ENCODE results near the gene AKAP10.
"Not testable (repeated sequence)": the region's sequence is repeated elsewhere in the genome, so short reads cannot be mapped to it uniquely, and the experiment has no call there.

AKAP10 gene

DNA sequence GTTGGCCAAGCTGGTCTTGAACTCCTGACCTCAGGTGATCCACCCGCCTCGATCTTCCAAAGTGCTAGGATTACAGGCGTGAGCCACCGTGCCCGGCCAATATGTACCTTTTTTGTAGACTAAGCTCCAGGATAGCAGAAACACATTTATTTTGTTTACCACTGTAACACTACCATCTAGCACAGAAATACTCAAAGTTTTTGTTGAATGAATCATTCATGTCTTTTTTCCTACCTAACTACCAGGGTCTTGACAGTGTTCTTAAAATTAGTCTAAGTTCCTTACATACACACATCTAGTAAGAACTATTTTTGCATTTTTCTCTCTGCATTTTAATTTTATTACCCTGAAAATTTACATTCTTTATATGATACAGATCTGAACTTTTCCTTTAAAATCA, 44.4 kb downstream of the AKAP10 start:
- no peak for DNase-seq (ENCODE audit: low spot score)

DNA sequence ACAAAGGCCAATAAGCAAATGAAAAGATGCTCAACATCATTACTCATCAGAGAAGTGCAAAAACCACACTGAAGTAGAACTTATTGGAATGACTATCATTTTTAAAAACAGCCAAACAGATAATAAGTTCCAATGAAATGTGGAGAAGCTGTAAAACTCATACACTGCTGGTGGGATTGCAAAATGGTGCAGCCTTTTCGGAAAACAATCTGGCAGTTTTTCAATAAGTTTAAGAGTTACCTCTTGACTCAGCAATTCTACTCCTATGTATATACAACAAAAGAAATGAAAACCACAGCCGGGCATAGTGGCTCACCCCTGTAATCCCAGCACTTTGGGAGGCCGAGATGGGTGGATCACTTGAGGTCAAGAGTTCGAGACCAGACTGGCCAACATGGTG, 49.3 kb downstream of the AKAP10 start:
- DNase-seq (ENCODE audit: low spot score): no peak

- no peak for DNase-seq (ENCODE audit: low spot score)
Measured at GRCh38 chr17:19915245-19915978, 62.2 kb downstream of the AKAP10 start.

DNA sequence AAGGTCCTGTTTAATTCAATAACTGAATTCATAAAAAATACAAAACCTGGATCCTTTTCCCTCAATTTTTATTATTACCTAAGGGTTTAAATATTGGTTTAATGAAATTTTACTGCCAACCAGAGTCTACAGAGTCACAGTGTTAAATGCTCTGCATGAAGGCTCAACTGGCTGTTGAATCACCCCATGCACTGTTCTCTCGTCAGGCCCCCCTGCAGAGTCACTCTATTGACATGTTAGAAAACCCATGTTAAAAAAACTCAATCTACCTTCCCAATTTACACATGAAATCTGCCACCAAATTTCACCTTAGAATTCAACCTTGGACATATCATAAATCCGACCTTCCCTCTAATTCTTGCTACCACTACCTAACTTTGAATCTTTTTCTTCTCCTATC, 66.6 kb downstream of the AKAP10 start:
- DNase-seq (ENCODE audit: low spot score): no peak

DNA sequence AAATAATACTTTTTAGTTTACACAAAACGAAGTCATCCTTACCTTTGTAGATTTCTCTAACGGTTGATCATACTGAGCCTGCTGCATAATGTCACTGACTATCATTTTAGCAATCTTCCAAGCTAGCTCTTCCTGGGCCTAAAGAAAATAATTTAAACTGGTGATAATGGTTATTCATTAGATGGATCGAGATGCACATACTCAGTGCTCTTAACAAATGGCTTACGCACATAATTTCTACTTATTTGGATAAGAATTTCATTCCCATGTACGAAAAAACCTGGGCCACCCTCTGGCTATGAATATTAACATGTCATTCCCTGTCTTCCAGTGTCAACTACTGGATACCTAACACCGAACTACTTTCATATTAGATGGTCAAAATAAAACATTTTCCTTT, 68.5 kb downstream of the AKAP10 start:
- DNase-seq (ENCODE audit: low spot score): no peak

DNA sequence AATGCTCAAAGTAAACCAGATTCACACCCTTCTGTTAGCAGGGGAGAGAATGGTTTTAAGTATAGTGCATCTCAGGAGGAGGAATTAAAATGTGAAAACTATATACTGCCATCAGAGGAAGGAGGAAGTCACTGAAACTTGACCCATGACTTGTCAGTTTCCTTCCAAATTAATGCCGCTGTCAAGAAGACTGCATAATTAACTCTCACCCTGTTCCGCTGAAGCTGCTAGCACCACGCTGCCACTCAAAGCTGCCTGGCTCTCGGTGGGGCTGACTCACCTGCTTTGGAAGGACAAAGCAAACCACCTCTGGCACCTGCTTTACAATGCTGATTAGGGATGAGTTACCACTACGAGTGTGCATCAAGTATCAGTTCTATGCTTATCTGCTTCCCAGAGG, 72.1 kb downstream of the AKAP10 start:
- no peak for DNase-seq (ENCODE audit: low spot score)

- no peak for DNase-seq (ENCODE audit: low spot score)
Measured at GRCh38 chr17:19904924-19905323, 72.7 kb downstream of the AKAP10 start.

- DNase-seq (ENCODE audit: low spot score): no peak
Measured at GRCh38 chr17:19904412-19904811, 73.2 kb downstream of the AKAP10 start.

DNA sequence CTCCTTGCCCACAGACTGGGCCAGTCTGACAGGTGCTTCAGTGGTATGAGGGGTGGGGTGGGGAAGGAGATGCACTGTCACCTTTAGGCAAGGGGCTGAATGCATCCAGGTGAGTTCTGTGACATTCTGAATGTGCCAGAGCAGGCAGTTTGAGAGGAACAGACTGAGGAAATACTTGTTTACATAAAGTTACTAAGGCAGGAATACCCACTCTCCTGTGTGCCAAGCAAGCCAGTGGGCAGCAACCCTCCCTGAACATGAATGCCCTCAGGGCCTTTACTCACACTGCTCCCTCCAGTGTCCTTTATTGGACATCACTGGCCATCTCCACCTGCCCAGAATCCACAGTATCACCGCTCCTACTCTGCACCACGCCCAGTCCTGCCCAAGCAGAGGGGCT, 76.8 kb downstream of the AKAP10 start:
- no peak for DNase-seq (ENCODE audit: low spot score)

- no peak for DNase-seq (ENCODE audit: low spot score)
Measured at GRCh38 chr17:19897903-19898302, 79.7 kb downstream of the AKAP10 start.

GRCh38 chr17:19897090-19897837, 80.4 kb downstream of the AKAP10 start:
- DNase-seq (ENCODE audit: low spot score): no peak

GRCh38 chr17:19896679-19897078, 80.9 kb downstream of the AKAP10 start:
- DNase-seq (ENCODE audit: low spot score): no peak

GRCh38 chr17:19890554-19890953, 87.1 kb downstream of the AKAP10 start:
- not testable (repeated sequence) for DNase-seq (ENCODE audit: low spot score)

- DNase-seq (ENCODE audit: low spot score): not testable (repeated sequence)
Measured at GRCh38 chr17:19890001-19890400, 87.6 kb downstream of the AKAP10 start.

DNA sequence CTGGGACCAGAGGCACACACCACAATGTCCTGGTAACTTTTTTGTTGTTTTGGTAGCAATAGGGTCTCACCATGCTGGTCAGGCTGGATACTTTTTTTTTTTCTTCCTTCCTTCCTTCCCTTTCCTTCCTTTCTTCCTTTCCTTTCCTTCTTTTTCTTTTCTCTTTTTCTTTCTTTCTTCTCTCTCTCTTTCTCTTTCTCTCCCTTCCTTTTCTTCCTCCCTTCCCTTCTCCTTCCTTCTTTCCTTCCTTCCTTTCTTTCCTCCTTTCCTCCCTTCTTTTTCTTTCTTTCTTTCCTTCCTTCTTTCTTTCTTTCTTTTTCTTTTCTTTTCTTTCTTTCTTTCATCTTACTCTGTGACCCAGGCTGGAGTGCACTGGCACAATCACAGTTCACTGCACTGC, 91.5 kb downstream of the AKAP10 start:
- DNase-seq (ENCODE audit: low spot score): no peak

DNA sequence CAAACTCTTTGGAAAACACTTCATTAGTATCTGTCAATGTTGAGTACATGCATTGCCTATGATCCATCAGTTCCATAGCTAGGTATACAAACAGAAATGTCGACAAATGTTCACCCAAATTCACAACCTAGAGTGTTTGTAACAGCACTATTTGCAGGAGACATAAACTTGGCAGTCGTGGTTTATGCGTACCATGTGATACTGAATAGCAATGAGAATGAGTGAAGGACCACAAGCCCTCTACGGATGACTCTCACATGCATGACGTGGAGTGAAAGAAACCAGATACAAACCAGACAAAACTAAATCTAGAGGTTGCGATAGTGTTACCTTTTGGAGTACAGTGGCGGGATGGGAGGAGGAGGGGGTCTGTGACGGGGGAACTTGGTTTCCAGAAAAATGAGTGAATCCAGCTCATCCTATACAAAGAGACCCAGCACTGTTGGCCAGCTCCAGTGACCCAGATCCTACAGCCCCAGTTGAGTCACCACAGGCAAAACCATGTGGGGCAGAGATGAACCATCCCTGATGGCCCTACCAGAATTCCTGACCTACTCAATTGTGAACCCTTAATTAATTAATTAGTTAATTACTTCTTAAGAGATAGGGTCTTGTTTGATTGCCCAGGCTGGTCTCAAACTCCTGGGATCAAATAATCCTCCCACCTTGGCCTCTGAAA, 94.0 kb downstream of the AKAP10 start:
- no peak for DNase-seq (ENCODE audit: low spot score)

DNA sequence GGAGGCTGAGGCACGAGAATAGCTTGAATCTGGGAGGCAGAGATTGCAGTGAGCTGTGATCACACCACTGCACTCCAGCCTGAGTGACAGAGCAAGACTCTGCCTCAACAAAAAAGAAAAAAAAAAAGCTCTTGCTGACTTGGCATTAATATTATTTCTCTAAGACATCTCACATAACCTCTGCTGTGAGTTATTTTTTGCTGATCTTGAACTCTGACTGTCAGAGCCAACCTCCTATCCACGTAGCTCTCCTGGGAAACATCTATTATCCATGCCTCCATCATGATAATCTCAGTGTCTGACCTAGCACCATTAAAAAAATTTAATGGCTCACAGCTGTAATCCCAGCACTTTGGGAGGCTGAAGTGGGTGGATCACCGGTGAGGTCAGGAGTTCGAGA, 97.2 kb downstream of the AKAP10 start:
- DNase-seq (ENCODE audit: low spot score): no peak

- no peak for DNase-seq (ENCODE audit: low spot score)
Measured at GRCh38 chr17:19877364-19877945, 100.2 kb downstream of the AKAP10 start.

- no peak for DNase-seq (ENCODE audit: low spot score)
Measured at GRCh38 chr17:19876529-19877161, 101.0 kb downstream of the AKAP10 start.

GRCh38 chr17:19874256-19874655, 103.4 kb downstream of the AKAP10 start:
- no peak for DNase-seq (ENCODE audit: low spot score)

DNA sequence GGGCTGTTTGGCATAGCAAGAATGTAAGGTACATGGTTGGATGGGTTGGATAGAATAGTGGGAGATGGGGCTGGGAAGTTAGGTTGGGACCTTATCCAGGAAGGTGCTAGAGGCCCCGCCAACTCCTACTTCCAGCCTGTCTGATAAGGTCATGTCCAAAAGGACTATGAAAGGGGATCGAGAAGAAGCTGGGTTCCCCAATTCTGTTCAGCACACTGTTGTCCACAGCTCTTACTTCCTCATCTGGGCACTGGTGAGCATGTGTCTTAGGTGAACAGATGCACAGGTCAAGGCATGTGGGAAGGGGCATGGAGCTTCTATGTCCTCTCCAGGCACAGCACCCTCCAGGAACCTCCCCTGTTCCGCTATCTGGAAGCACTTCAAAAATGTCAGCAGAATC, 104.3 kb downstream of the AKAP10 start:
- no peak for DNase-seq (ENCODE audit: low spot score)

DNA sequence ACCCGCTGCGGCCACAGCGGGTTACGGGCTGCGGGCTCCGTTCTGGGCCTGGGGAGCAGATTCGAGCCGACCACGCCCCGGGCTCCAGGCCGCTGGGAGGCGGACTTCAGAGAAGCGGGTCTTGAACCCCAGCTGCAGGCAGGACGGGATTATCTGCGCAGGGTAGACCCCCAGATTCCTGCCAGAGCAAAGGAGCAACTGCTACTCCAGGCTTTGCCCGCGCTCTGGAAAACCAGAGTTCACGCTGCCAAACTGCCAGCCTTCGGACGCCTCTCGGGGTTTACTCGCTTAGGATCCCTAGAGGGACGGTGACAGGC, 109.6 kb downstream of the AKAP10 start:
- no peak for DNase-seq (ENCODE audit: low spot score)
